Stomach (tissue), 9 donors: Measurements from ENCODE around the gene PCBP3. TPM values are rescaled to one million over a fixed set of nuclear protein-coding genes. Genes with fewer than 3 reads are reported as not detected.

Experiments used
- DNase-seq, 2 donors: peaks; one replicate each; pipeline versions ENCODE4 v3.0.0 to v3.0.0-alpha.2; 2013 to 2019
- H3K27ac ChIP-seq, 5 donors: fragments of 200-600 bp in 4 of 5; sonication (generic) in 4 of 5; one replicate each; pipeline ENCODE4 v1.5.1; 2013 to 2019; ENCODE audit warnings: mild to moderate bottlenecking in 1 of 5, moderate library complexity in 1 of 5
- H3K27me3 ChIP-seq, 3 donors: fragments of 200-600 bp; sonication (generic); one replicate each; pipeline ENCODE4 v1.5.1; 2017 to 2019; ENCODE audit warnings: mixed run types in 1 of 3
- H3K36me3 ChIP-seq, 4 donors: fragments of 200-600 bp; sonication (generic); 1 replicate in 3 of 4; 2 replicates in 1 of 4; pipeline ENCODE4 v1.5.1; 2016 to 2019
- H3K4me1 ChIP-seq, 4 donors: fragments of 200-600 bp; sonication (generic); one replicate each; pipeline ENCODE4 v1.5.1; 2016 to 2019
- H3K4me3 ChIP-seq, 4 donors: fragments of 200-600 bp; sonication (generic) in 3 of 4; one replicate each; pipeline ENCODE4 v1.5.1; 2016 to 2019; ENCODE audit warnings: mild to moderate bottlenecking in 1 of 4
- H3K9me3 ChIP-seq, 4 donors: fragments of 200-600 bp; sonication (generic); one replicate each; pipeline ENCODE4 v1.5.1; 2016 to 2019
- CTCF ChIP-seq, 7 experiments: fragments of 450-650 bp in 4 of 7; fragments of 200-600 bp in 3 of 7; sonication (generic) in 3 of 7; IDR thresholded peaks; one replicate each; pipeline ENCODE4 v1.5.1; 2016 to 2019; ENCODE audit warnings: antibody characterized with exemption in 7 of 7, control low read depth in 2 of 7, mild to moderate bottlenecking in 1 of 7
- EP300 ChIP-seq: sonication (generic); formaldehyde crosslinking; IDR thresholded peaks from one replicate; pipeline ENCODE4 v1.6.1; 2017; ENCODE audit warnings: antibody characterized with exemption
- POLR2A ChIP-seq, 4 donors: fragments of 450-650 bp; IDR thresholded peaks; one replicate each; pipeline ENCODE4 v1.6.1; 2016; ENCODE audit warnings: antibody characterized with exemption in 4 of 4, control low read depth in 2 of 4, mild to moderate bottlenecking in 1 of 4, moderate library complexity in 1 of 4
- POLR2AphosphoS5 ChIP-seq, 3 donors: sonication (generic); formaldehyde crosslinking; IDR thresholded peaks; one replicate each; pipeline ENCODE4 v1.6.1; 2016; ENCODE audit warnings: antibody characterized with exemption in 3 of 3
- WGBS, 5 donors: extraction: QIAGEN DNeasy Blood & Tissue Kit in 3 of 5; methylation state at CpG; one replicate each; pipeline versions ENCODE4 v1.1.5 to v1.1.7; 2013 to 2018; 5-methylcytosine and 5-hydroxymethylcytosine counted together
- intact Hi-C: fragments of 100-400 bp; cut with DNase I; formaldehyde crosslinking; loops from one replicate; pipeline ENCODE4 v1.15.1; 2023; ENCODE audit warnings: low total_unique reads
- polyA plus RNA-seq, 3 donors: library from polyadenylated mRNA; stranded (reverse); fragments of 200-250 nt; gene quantifications; one replicate each; pipeline ENCODE4 v1.2.3, GENCODE V29; 2013
- total RNA-seq, 5 donors: library from RNA; depleted of rRNA; stranded (reverse); fragments of >200 nt; gene quantifications; one replicate each; pipeline versions ENCODE4 v1.1.0 to v1.2.3, GENCODE V29; 2014 to 2016
- donor health status: healthy with polysubstance abuse.
- donor health status: Bipolar disorder and iron deficiency.
- donor health status: healthy.

PCBP3 gene
- total and polyA plus RNA-seq, 8 donors = 1.8 to 10.9 (median 3.3) TPM; not detected in 3

- WGBS, 5 donors = 27 to 48% (median 43%) methylated on average over 3 of the region's 3 CpGs
- peak in 1 of 2 donors; percentile 5 for DNase-seq
Measured at GRCh38 chr21:45845770-45846090, 202.2 kb downstream of the PCBP3 start.

GRCh38 chr21:45846373-45847160 is 203.0 kb downstream of the PCBP3 start:
- WGBS, 5 donors = 73 to 84% (median 78%) methylated on average over 8 of the region's 8 CpGs
- Histone ChIP-seq H3K4me3 (no peak overlapping the region), H3K36me3 (no peaks in the 10 kb centered on the region), H3K4me1 (peaks cover 0 to 5% (median 0%) of the 10 kb centered on the region in 4 donors), H3K27me3 (peaks cover 0 to 7% (median 0%) of the 10 kb centered on the region in 3 donors), H3K27ac (no peak overlapping the region), H3K9me3 (peaks cover 0 to 6% (median 3%) of the 10 kb centered on the region in 4 donors)
- no peak for DNase-seq
- TF ChIP-seq CTCF (IDR thresholded peaks at IDR 0.05) (no peak), POLR2AphosphoS5 (IDR thresholded peaks at IDR 0.05) (peak in 1 of 3 donors; percentile 22)
- intact Hi-C loops = no loop called here

More at GRCh38 chr21:45845770-45846090, 202.2 kb downstream of the PCBP3 start:
- H3K27me3 ChIP-seq = peaks cover 0 to 7% (median 0%) of the 10 kb centered on the region in 3 donors
- intact Hi-C loops = no loop called here
- TF ChIP-seq POLR2A (IDR thresholded peaks at IDR 0.05) = no peak
- TF ChIP-seq POLR2AphosphoS5 (IDR thresholded peaks at IDR 0.05) = no peak
- TF ChIP-seq EP300 = no peak
- no peak for TF ChIP-seq CTCF (IDR thresholded peaks at IDR 0.05)
- H3K4me1 ChIP-seq = peaks cover 0 to 5% (median 0%) of the 10 kb centered on the region in 4 donors
- H3K27ac ChIP-seq = no peak overlapping the region
- peaks cover 0 to 15% (median 10%) of the 10 kb centered on the region in 4 donors for H3K9me3 ChIP-seq
- H3K4me3 ChIP-seq = no peak overlapping the region
- H3K36me3 ChIP-seq = no peaks in the 10 kb centered on the region

GRCh38 chr21:45847870-45848269 is 204.3 kb downstream of the PCBP3 start:
- TF ChIP-seq EP300 (no peak), POLR2A (IDR thresholded peaks at IDR 0.05) (no peak), POLR2AphosphoS5 (IDR thresholded peaks at IDR 0.05) (no peak), CTCF (IDR thresholded peaks at IDR 0.05) (no peak)
- Histone ChIP-seq H3K27ac (no peak overlapping the region), H3K4me3 (no peak overlapping the region), H3K36me3 (no peaks in the 10 kb centered on the region), H3K27me3 (peaks cover 0 to 7% (median 0%) of the 10 kb centered on the region in 3 donors), H3K4me1 (peaks cover 0 to 5% (median 0%) of the 10 kb centered on the region in 4 donors), H3K9me3 (no peaks in the 10 kb centered on the region)
- DNase-seq = no peak
- 83 to 88% (median 85%) methylated on average over 10 of the region's 10 CpGs for WGBS, 5 donors
- intact Hi-C loops = no loop called here

GRCh38 chr21:45848331-45848730 is 204.8 kb downstream of the PCBP3 start:
- no peak overlapping the region for H3K27ac ChIP-seq
- intact Hi-C loops = no loop called here
- H3K36me3 ChIP-seq = no peaks in the 10 kb centered on the region
- H3K4me3 ChIP-seq = no peak overlapping the region
- DNase-seq = no peak
- WGBS, 5 donors = 73 to 88% (median 84%) methylated on average over 2 of the region's 2 CpGs
- H3K4me1 ChIP-seq = peaks cover 0 to 5% (median 0%) of the 10 kb centered on the region in 4 donors
- TF ChIP-seq CTCF (IDR thresholded peaks at IDR 0.05) (no peak), POLR2AphosphoS5 (IDR thresholded peaks at IDR 0.05) (no peak), POLR2A (IDR thresholded peaks at IDR 0.05) (no peak), EP300 (no peak)
- no peaks in the 10 kb centered on the region for H3K9me3 ChIP-seq
- peaks cover 0 to 7% (median 0%) of the 10 kb centered on the region in 3 donors for H3K27me3 ChIP-seq
